ENCODE measurements around the gene WDR5. TPM values are rescaled to one million over a fixed set of nuclear protein-coding genes. Genes with fewer than 3 reads are reported as not detected.

WDR5 gene
- total and polyA plus RNA-seq, 9 of the 15 experiments (the other 6 are each of a cell fraction or from before 2014, with no cell fraction given) = 3.0 to 56.8 (median 38.6) TPM

DNA sequence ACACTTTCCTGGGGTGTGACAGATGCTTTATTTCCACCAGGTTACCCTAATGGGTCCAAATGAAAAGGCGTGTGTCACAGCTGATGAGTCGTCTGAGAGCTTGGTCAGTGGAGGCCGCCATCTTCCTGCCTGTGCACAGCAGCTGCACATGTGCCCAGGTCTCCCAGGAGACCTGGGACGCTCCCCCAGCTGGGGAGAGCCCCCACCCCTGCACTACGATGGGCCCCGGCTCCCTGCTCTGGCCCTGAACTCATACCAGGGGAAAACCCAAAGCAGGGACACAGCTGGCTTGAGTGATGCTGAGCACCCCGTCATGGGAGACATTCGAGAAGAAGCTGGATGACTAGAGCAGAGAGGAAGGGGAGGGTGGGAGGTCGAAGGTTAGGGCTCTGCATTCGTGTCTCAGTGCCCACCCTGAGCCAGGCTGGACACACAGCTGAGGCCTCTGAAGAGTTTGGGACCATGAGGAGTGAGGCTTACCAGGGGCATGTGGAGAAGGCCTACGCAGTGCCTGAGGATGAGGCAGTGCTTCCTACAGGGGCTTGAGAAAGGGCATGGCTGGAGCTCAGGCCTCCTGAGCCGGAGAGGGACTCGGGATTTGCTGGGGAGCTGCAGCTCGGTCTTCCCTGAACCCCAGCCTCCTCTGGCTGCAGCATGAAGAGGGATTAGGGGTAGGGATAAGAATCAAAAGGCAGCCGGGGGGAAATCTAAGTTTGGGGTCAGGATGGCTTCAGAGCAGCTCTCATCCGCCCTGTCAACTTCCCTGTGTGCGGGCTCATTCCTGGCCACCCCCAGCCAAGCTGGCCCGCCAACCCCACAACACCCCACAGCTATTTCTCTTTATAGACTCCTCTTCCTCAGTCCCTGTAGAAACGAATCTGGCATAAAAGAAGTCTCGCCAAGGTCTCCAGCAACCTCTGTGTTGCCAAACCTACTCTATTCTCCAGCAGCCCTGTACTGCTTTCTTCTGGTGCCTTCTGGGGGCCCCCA, 70.7 kb downstream of the WDR5 start:
- no peak overlapping the region for H3K27ac ChIP-seq (ENCODE audit: extremely low read depth, low read depth, low read length)
- no peaks in the 10 kb centered on the region for H3K9me3 ChIP-seq (replicated peaks; ENCODE audit: control insufficient read depth, insufficient read depth, low read depth, low read length)
- H3K4me2 ChIP-seq (ENCODE audit: insufficient read depth, low read length) = no peak overlapping the region
- H2AFZ ChIP-seq (ENCODE audit: low read depth, low read length) = no peak overlapping the region
- POLR2A ChIA-PET = interaction anchor here (0.6 to 1.2 kb wide), 3 partner anchors 9 to 296 kb away, joined by 3 to 6 read pairs (median 4); no protein-coding TSS in a partner anchor
- no peak overlapping the region for H3K4me3 ChIP-seq
- no peaks in the 10 kb centered on the region for H3K79me2 ChIP-seq (ENCODE audit: control insufficient read depth, insufficient read depth, low read length)
- ATAC-seq (peak; percentile 56), FAIRE-seq (no peak), DNase-seq (ENCODE audit: extremely low read depth in 1 of 4, low spot score in 3 of 4) (no peak)
- WGBS (ENCODE audit: insufficient coverage, low coverage, missing lambda C conversion rate) = 13% methylated on average over 19 of the region's 20 CpGs
- CTCF ChIA-PET (ENCODE audit: low intra/inter-chr PET ratio) = no interaction called here
- intact Hi-C loops (cut with micrococcal nuclease) = no loop called here
- H3K27me3 ChIP-seq (ENCODE audit: control insufficient read depth in 2 of 2, insufficient read depth in 2 of 2, low read length in 2 of 2) = peaks cover 6 to 43% of the 10 kb centered on the region in 2 experiments; a peak in 4 of 5 replicates
- no peak overlapping the region for H3K9ac ChIP-seq (ENCODE audit: insufficient read depth in 1 of 2, low read depth in 2 of 2, low read length in 2 of 2)
- in situ Hi-C loops (cut with MboI) = no loop called here
- no peaks in the 10 kb centered on the region for H4K20me1 ChIP-seq (replicated peaks; ENCODE audit: control insufficient read depth, insufficient read depth, low read length)
- no TSS peak for BruUV-seq (replicated peaks)
- peaks cover 4 to 17% of the 10 kb centered on the region in 2 experiments; a peak in 2 of 5 replicates for H3K4me1 ChIP-seq (replicated peaks in 1 of 2; ENCODE audit: control insufficient read depth in 2 of 2, insufficient read depth in 2 of 2, low read length in 2 of 2)
- no peaks in the 10 kb centered on the region for H3K36me3 ChIP-seq (ENCODE audit: control insufficient read depth, insufficient read depth, low read length)
- no peaks in the 10 kb centered on the region for H3K9me1 ChIP-seq (ENCODE audit: control insufficient read depth, insufficient read depth, low read length)
- no peak for TF ChIP-seq E2F3 (CRISPR knock-in tag; IDR thresholded peaks at IDR 0.05)
- no peak for TF ChIP-seq C11orf30 (IDR thresholded peaks at IDR 0.05; ENCODE audit: low read depth)
- no peak for TF ChIP-seq BRF1 (IDR thresholded peaks at IDR 0.05; ENCODE audit: borderline replicate concordance, extremely low read depth, insufficient read length)
- TF ChIP-seq POLR2AphosphoS5 (IDR thresholded peaks at IDR 0.05; ENCODE audit: control insufficient read depth, insufficient read depth, low read depth, low read length) = peak; percentile 72
- TF ChIP-seq, protein P1, sequence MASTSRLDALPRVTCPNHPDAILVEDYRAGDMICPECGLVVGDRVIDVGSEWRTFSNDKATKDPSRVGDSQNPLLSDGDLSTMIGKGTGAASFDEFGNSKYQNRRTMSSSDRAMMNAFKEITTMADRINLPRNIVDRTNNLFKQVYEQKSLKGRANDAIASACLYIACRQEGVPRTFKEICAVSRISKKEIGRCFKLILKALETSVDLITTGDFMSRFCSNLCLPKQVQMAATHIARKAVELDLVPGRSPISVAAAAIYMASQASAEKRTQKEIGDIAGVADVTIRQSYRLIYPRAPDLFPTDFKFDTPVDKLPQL (IDR thresholded peaks at IDR 0.05; ENCODE audit: extremely low read depth, insufficient read length) = peak; percentile 64
- no peak for TF ChIP-seq CBX5 (IDR thresholded peaks at IDR 0.05; ENCODE audit: borderline replicate concordance, low read depth)
- TF ChIP-seq SPI1 (IDR thresholded peaks at IDR 0.05; ENCODE audit: borderline replicate concordance, low read depth, low read length) = no peak
- peak; percentile 69 for TF ChIP-seq RBFOX2 (IDR thresholded peaks at IDR 0.05; ENCODE audit: low read depth, low read length)
- TF ChIP-seq MCM3 (IDR thresholded peaks at IDR 0.05) = no peak
- TF ChIP-seq POLR2A (conservative IDR thresholded peaks at IDR 0.05) = peak; percentile 57; the same call in 1 of the 2 replicates
- TF ChIP-seq, protein P2, sequence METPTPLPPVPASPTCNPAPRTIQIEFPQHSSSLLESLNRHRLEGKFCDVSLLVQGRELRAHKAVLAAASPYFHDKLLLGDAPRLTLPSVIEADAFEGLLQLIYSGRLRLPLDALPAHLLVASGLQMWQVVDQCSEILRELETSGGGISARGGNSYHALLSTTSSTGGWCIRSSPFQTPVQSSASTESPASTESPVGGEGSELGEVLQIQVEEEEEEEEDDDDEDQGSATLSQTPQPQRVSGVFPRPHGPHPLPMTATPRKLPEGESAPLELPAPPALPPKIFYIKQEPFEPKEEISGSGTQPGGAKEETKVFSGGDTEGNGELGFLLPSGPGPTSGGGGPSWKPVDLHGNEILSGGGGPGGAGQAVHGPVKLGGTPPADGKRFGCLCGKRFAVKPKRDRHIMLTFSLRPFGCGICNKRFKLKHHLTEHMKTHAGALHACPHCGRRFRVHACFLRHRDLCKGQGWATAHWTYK (CRISPR knock-in tag; IDR thresholded peaks at IDR 0.05) = no peak
- no peak for TF ChIP-seq SP1 (CRISPR knock-in tag; IDR thresholded peaks at IDR 0.05)
- TF ChIP-seq SMAD2 (IDR thresholded peaks at IDR 0.05; ENCODE audit: low read depth, low read length) = no peak
- 0 out of 2 replicates have a peak, but pooled peaks have one; percentile 67 for TF ChIP-seq GTF2A2 (tag; IDR thresholded peaks at IDR 0.05)
- TF ChIP-seq ZNF263 (CRISPR knock-in tag; IDR thresholded peaks at IDR 0.05; ENCODE audit: borderline replicate concordance) = no peak; the same call in none of the 2 replicates
- TF ChIP-seq TBP (optimal IDR thresholded peaks at IDR 0.05; ENCODE audit: low read depth, low read length) = peak; percentile 72
- TF ChIP-seq HEY1 (CRISPR knock-in tag; IDR thresholded peaks at IDR 0.05; ENCODE audit: borderline replicate concordance) = no peak
- no peak for TF ChIP-seq TBL1XR1 (IDR thresholded peaks at IDR 0.05; ENCODE audit: low read length in 2 of 2)
- no peak for TF ChIP-seq HNRNPH1 (optimal IDR thresholded peaks at IDR 0.05; ENCODE audit: low read depth, low read length)
- peak; percentile 70 for TF ChIP-seq POLR2G (IDR thresholded peaks at IDR 0.05; ENCODE audit: low read depth, low read length)
- 0 out of 4 replicates have a peak, but pooled peaks of 1 of the 2 experiments have one; percentile 7 for TF ChIP-seq NRF1 (conservative IDR thresholded peaks at IDR 0.05 in 1 of 2, IDR thresholded peaks at IDR 0.05 in 1 of 2)
- TF ChIP-seq FUS (optimal IDR thresholded peaks at IDR 0.05; ENCODE audit: low read depth, low read length) = no peak

Data from K562 (cell line).